ENCODE results near the gene DMD.

The DMD gene

GRCh38 chrX:32141841-32142240 lies 1069.5 kb downstream of the DMD start:
- no peak overlapping the region for H3K4me3 ChIP-seq (ENCODE audit: low read depth, low read length)
- DNase-seq (ENCODE audit: low read depth) = no peak
- TF ChIP-seq CTCF (conservative IDR thresholded peaks at IDR 0.05; ENCODE audit: low read depth, low read length) = no peak

GRCh38 chrX:32139476-32139875 lies 1071.9 kb downstream of the DMD start:
- DNase-seq (ENCODE audit: low read depth) = no peak
- no peak for TF ChIP-seq CTCF (conservative IDR thresholded peaks at IDR 0.05; ENCODE audit: low read depth, low read length)

GRCh38 chrX:32137525-32137924 lies 1073.8 kb downstream of the DMD start:
- DNase-seq (ENCODE audit: low read depth) = peak; percentile 0
- TF ChIP-seq CTCF (conservative IDR thresholded peaks at IDR 0.05; ENCODE audit: low read depth, low read length) = no peak
- H3K4me3 ChIP-seq (ENCODE audit: low read depth, low read length) = no peak overlapping the region

More at GRCh38 chrX:32139476-32139875, 1071.9 kb downstream of the DMD start:
- H3K4me3 ChIP-seq (ENCODE audit: low read depth, low read length) = no peak overlapping the region

- no peak overlapping the region for H3K4me3 ChIP-seq (ENCODE audit: low read depth, low read length)
- TF ChIP-seq CTCF (conservative IDR thresholded peaks at IDR 0.05; ENCODE audit: low read depth, low read length) = no peak
- DNase-seq (ENCODE audit: low read depth) = no peak
Measured at GRCh38 chrX:32126997-32127396, 1084.4 kb downstream of the DMD start.

- no peak for DNase-seq (ENCODE audit: low read depth)
- H3K4me3 ChIP-seq (ENCODE audit: low read depth, low read length) = no peak overlapping the region
- TF ChIP-seq CTCF (conservative IDR thresholded peaks at IDR 0.05; ENCODE audit: low read depth, low read length) = no peak
Measured at GRCh38 chrX:32118832-32119231, 1092.5 kb downstream of the DMD start.

GRCh38 chrX:32116047-32116446 lies 1095.3 kb downstream of the DMD start:
- H3K4me3 ChIP-seq (ENCODE audit: low read depth, low read length) = no peak overlapping the region
- DNase-seq (ENCODE audit: low read depth) = peak; percentile 0
- peak; percentile 13 for TF ChIP-seq CTCF (conservative IDR thresholded peaks at IDR 0.05; ENCODE audit: low read depth, low read length)

- TF ChIP-seq CTCF (conservative IDR thresholded peaks at IDR 0.05; ENCODE audit: low read depth, low read length) = no peak
- DNase-seq (ENCODE audit: low read depth) = no peak
- H3K4me3 ChIP-seq (ENCODE audit: low read depth, low read length) = no peak overlapping the region
Measured at GRCh38 chrX:32087663-32088062, 1123.7 kb downstream of the DMD start.
